Mucosa of descending colon (tissue), 3 donors: ENCODE measurements around the gene DARS2. TPM values are rescaled to one million over a fixed set of nuclear protein-coding genes. Genes with fewer than 3 reads are reported as not detected.

Experiments used
- ATAC-seq: fragments of 200-7000 bp; cut with Tn5 transposase; one replicate; pipeline ENCODE4 v1.9.1; 2020; ENCODE audit warnings: mild to moderate bottlenecking, moderate library complexity
- DNase-seq, 3 donors: peaks; one replicate each; pipeline ENCODE4 v3.0.0-alpha.2; 2020
- H3K36me3 ChIP-seq: fragments of 200-600 bp; one replicate; pipeline ENCODE4 v1.8.0; 2021; ENCODE audit warnings: low read depth, mild to moderate bottlenecking
- H3K4me1 ChIP-seq: fragments of 200-600 bp; one replicate; pipeline ENCODE4 v1.8.0; 2021; ENCODE audit warnings: low read depth, mild to moderate bottlenecking
- H3K4me3 ChIP-seq: fragments of 200-600 bp; one replicate; pipeline ENCODE4 v1.8.0; 2021; ENCODE audit warnings: mild to moderate bottlenecking
- H3K9me3 ChIP-seq: fragments of 200-600 bp; one replicate; pipeline ENCODE4 v1.8.0; 2021; ENCODE audit warnings: mild to moderate bottlenecking
- intact Hi-C, 2 donors: fragments of 100-400 bp; cut with DNase I in 1 of 2; cut with micrococcal nuclease in 1 of 2; formaldehyde crosslinking; loops; one replicate each; pipeline versions ENCODE4 v1.11.0 to v1.11.1; 2022; cut with DNase I, micrococcal nuclease
- total RNA-seq, 3 donors: library from RNA; stranded (reverse); fragmentation: NEBNext Ultra II Directional in 2 of 3; extraction: Animal tissue kit (Norgen Biotek cat#: 25700) in 2 of 3; gene quantifications; one replicate each; pipeline versions ENCODE4 v1.2.1 to v1.2.4, GENCODE V29; 2021 to 2023
- TF ChIP-seq, protein P1 (sequence below): fragments of 200-600 bp; IDR thresholded peaks from one replicate; pipeline ENCODE4 v1.8.0; 2022; ENCODE audit warnings: antibody characterized with exemption, mild to moderate bottlenecking
- donor health status: DM: no; HTN: no; CAD: no; lungs with moderate emphysema.
- donor health status: DM: no; HTN: no; CAD: no.
- donor health status: DM: no; HTN: yes; CAD: no.

Gene DARS2
- total RNA-seq, 3 donors from 2014 or later, result 15.2 to 29.4 (median 21.6) TPM

DNA sequence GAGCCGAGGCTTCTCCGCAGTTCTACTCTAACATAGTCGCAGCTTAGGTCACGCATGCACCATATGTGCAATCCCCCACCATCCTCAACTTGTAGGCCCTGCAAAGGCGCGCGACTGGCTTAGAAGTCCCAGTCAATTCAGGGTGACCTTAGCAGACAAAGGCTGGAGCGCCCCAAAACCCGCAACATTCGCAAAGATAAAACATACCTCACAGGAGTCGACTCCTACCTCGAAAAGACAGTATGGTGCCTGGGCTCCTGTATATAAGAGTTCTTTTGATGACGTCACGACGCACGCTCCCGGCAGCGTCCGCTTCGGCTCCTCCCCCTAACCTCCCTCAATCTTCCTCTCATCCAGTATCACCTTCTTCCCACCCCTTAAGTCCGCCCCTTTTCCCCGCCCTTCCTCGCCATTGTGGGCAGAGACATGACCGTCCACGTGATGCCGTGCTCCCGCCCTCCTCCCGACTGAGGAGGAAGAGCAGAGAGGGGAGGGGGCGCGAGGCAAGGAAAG, 43.3 kb downstream of the DARS2 start, which contains the start of gene GAS5:
GAS5 (minus strand) TSS at position 237 of the 513 bp plus-strand sequence.
- H3K36me3 ChIP-seq, result no peaks in the 10 kb centered on the region
- DNase-seq (peak; percentile 99 to 100 (median 99)), ATAC-seq (peak; percentile 89)
- H3K9me3 ChIP-seq, result no peaks in the 10 kb centered on the region
- TF ChIP-seq, protein P1, sequence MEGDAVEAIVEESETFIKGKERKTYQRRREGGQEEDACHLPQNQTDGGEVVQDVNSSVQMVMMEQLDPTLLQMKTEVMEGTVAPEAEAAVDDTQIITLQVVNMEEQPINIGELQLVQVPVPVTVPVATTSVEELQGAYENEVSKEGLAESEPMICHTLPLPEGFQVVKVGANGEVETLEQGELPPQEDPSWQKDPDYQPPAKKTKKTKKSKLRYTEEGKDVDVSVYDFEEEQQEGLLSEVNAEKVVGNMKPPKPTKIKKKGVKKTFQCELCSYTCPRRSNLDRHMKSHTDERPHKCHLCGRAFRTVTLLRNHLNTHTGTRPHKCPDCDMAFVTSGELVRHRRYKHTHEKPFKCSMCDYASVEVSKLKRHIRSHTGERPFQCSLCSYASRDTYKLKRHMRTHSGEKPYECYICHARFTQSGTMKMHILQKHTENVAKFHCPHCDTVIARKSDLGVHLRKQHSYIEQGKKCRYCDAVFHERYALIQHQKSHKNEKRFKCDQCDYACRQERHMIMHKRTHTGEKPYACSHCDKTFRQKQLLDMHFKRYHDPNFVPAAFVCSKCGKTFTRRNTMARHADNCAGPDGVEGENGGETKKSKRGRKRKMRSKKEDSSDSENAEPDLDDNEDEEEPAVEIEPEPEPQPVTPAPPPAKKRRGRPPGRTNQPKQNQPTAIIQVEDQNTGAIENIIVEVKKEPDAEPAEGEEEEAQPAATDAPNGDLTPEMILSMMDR, result no peak
- peak within 1 kb of the TSS; percentile 56 for H3K4me3 ChIP-seq
- peaks cover 12% of the 10 kb centered on the region for H3K4me1 ChIP-seq
- intact Hi-C loops, result no loop called here

DNA sequence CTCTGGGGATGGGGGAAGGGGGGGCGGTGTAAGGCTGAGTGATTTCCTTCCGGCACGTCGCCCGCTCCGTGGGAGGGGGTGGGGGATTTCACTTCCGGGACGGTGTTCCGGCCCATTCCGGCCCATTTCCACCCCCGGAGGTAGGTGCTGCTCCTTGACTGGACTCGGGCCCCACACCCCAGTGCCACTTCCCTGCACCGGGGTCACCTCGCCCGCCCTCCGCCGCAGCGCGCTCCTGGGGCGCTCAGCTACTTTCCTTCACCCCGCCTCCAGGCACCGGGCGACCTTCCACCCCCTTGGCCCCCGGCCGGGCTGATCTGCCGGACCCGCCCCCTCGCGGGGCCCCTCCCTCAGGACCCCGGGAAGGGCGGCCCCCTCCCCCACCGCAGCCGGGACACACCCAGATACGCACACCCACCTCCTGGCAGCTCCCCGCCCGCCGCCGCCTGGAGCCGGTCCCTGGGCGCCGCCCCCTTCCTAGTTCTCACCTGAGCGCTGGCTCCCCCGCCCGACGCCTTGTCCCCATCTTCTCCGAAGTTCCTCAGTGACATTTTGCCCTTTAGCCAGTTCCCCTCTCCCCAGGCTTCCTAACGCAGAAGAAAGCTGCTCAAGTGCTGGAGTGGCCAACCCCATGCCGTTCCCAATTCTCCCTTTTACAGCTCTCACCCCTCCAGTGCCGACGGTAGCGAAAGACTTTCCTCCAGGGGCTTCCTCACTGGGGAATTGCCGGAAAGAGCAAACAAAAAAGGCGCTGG, 44.0 kb downstream of the DARS2 start, which contains the start of gene ZBTB37:
ZBTB37 (plus strand) TSS at position 115 of the 755 bp plus-strand sequence. CDS start 1,846 bp downstream, outside the sequence.
- Histone ChIP-seq H3K4me3 (peak within 1 kb of the TSS; percentile 56), H3K9me3 (no peaks in the 10 kb centered on the region), H3K4me1 (peaks cover 12% of the 10 kb centered on the region), H3K36me3 (no peaks in the 10 kb centered on the region)
- intact Hi-C loops, result no loop called here
- DNase-seq, result peak; percentile 97 to 98 (median 98)
- peak; percentile 88 for ATAC-seq
- TF ChIP-seq, protein P1, result no peak

DNA sequence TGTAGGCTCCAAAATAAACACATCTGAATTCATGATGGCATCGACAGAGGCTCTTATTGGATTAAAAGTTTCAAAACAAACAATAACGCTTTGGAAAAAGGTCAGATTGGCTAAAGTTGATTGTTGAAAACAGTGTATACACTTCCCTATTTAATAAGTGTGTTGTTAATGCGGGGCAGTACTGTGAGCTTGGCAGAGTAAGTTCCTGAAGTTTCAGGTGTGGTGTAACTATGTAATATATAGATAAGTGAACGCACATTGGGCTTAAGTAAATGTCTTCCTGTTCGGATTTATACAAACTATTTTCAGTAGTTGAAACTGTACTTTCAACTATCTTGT, 44.5 kb downstream of the DARS2 start:
- DNase-seq (no peak), ATAC-seq (peak; percentile 3)
- Histone ChIP-seq H3K4me1 (peaks cover 12% of the 10 kb centered on the region), H3K36me3 (no peaks in the 10 kb centered on the region), H3K4me3 (peak overlapping the region; percentile 56), H3K9me3 (no peaks in the 10 kb centered on the region)
- intact Hi-C loops, result no loop called here
- TF ChIP-seq, protein P1, result no peak

DNA sequence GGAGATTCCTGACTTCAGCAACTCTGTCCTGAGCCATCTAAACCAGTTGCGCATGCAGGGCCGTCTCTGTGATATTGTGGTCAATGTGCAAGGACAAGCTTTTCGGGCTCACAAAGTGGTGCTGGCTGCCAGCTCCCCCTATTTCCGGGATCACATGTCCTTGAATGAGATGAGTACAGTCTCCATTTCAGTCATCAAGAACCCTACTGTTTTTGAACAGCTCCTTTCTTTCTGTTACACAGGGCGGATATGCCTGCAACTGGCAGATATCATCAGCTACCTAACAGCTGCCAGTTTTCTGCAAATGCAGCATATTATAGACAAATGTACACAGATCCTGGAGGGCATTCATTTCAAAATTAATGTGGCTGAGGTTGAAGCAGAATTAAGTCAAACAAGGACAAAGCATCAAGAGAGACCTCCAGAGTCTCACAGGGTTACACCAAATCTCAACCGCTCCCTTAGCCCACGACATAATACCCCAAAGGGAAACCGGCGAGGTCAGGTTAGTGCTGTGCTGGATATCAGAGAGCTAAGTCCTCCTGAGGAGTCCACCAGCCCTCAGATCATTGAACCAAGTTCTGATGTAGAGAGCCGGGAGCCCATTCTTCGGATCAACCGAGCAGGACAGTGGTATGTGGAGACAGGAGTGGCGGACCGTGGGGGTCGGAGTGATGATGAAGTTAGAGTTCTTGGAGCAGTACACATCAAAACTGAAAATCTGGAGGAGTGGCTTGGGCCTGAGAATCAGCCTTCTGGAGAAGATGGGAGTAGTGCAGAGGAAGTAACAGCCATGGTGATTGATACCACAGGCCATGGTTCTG, 46.0 kb downstream of the DARS2 start:
- peak; percentile 40 to 60 (median 46) for DNase-seq
- Histone ChIP-seq H3K36me3 (no peaks in the 10 kb centered on the region), H3K4me1 (peaks cover 12% of the 10 kb centered on the region), H3K9me3 (no peaks in the 10 kb centered on the region), H3K4me3 (no peak overlapping the region)
- intact Hi-C loops, result no loop called here
- no peak for ATAC-seq
- TF ChIP-seq, protein P1, result no peak

DNA sequence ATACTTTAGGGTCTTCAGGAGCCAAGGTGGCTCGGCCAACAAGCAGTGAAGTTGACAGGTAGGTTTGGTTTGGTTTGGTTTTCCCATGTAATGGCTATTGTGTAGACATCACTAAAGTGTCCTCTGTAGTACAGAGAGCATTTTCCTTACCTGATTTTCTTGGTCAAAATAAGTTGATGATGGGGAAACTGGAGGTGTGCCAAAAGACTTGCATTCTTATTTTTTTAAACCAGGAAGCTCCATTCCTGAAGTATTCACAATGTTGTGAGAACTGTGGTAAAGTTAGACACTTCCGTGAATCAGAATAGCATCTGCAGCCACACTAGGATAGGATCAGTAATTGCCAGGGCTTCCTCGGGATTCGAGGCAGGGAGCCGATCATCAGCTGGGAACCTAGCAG, 46.6 kb downstream of the DARS2 start:
- TF ChIP-seq, protein P1, result no peak
- intact Hi-C loops, result no loop called here
- no peaks in the 10 kb centered on the region for H3K9me3 ChIP-seq
- no peak overlapping the region for H3K4me3 ChIP-seq
- H3K4me1 ChIP-seq, result peaks cover 6% of the 10 kb centered on the region
- ATAC-seq (no peak), DNase-seq (no peak)
- no peaks in the 10 kb centered on the region for H3K36me3 ChIP-seq
